GM19099 (cell line): ENCODE measurements around the gene B4GALT7.

Source experiments
- POLR2A ChIP-seq: IDR thresholded peaks from 3 replicates; pipeline ENCODE4 v1.6.1; 2011; ENCODE audit warnings: low read depth; ENCODE audit not compliant: insufficient read length; ENCODE audit errors: extremely low read depth

B4GALT7 gene

GRCh38 chr5:177612215-177612673, 12.3 kb downstream of the B4GALT7 start:
- TF ChIP-seq POLR2A: no peak

- TF ChIP-seq POLR2A: no peak
Observed at GRCh38 chr5:177620560-177620959, 20.6 kb downstream of the B4GALT7 start.
